ENCODE results near the gene GRK3.

GRCh38 chr22:25626624-25626990 is 62.1 kb downstream of the GRK3 start:
- TF ChIP-seq POLR2A (IDR thresholded peaks at IDR 0.05) = no peak
- no peak for TF ChIP-seq CTCF (IDR thresholded peaks at IDR 0.05)
